ENCODE measurements around the gene GLP2R. TPM values are rescaled to one million over a fixed set of nuclear protein-coding genes. Genes with fewer than 3 reads are reported as not detected.

The GLP2R gene
- total and polyA plus RNA-seq, 2 of the 8 experiments (the other 6 are each of a cell fraction or from before 2014, with no cell fraction given) = not detected

DNA sequence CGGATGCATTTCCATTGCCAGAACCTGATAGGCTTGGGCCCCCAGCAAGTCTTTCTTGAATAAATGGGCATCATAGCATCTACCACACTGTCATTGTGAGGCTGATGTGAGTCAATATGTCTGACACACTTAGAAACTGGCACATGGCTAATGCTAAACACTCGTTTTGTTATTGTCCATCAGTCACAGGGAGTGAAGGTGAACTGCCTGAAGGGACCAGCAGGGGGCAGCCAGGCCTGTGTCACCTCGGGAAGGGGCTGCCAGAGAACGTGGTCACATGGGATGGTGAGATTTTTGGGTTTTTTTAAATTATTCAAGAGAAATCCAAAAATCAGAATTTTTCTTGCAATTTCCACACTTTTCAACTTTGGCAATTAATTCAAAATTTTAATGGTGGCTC is 80.2 kb downstream of the GLP2R start (continued):
- TF ChIP-seq BRCA1 (IDR thresholded peaks at IDR 0.05; ENCODE audit: low read depth, low read length) = no peak
- TF ChIP-seq BACH1 (IDR thresholded peaks at IDR 0.05; ENCODE audit: low read length) = no peak
- TF ChIP-seq CTBP2 (IDR thresholded peaks at IDR 0.05; ENCODE audit: borderline replicate concordance, insufficient read depth, insufficient read length, low read length) = no peak
- no peak for TF ChIP-seq CHD1 (IDR thresholded peaks at IDR 0.05; ENCODE audit: low read depth, low read length)
- TF ChIP-seq KDM4A (IDR thresholded peaks at IDR 0.05; ENCODE audit: low read depth, low read length, severe bottlenecking) = no peak

Data from H1 (cell line).